Measurements from ENCODE around the gene RAPGEF4. TPM values are rescaled to one million over a fixed set of nuclear protein-coding genes. Genes with fewer than 3 reads are reported as not detected.

The RAPGEF4 gene
- total RNA-seq, 2 experiments from 2014 or later: 1.1 TPM

- H3K9me3 Mint-ChIP-seq: no peaks in the 10 kb centered on the region
- POLR2A ChIA-PET: no interaction called here
- no peak overlapping the region for H3K27ac Mint-ChIP-seq
- H3K27me3 Mint-ChIP-seq: no peaks in the 10 kb centered on the region
- no peaks in the 10 kb centered on the region for H3K36me3 Mint-ChIP-seq
- peaks cover 4% of the 10 kb centered on the region for H3K4me1 Mint-ChIP-seq
- DNase-seq (no peak), ATAC-seq (ENCODE audit: low read depth) (no peak)
- H3K4me3 Mint-ChIP-seq: no peak overlapping the region
Measured at GRCh38 chr2:172908275-172908674, 172.6 kb downstream of the RAPGEF4 start.

- no peak for ATAC-seq (ENCODE audit: low read depth)
- Mint-ChIP-seq H3K36me3 (no peaks in the 10 kb centered on the region), H3K9me3 (no peaks in the 10 kb centered on the region), H3K27ac (no peak overlapping the region), H3K4me1 (peaks cover 4% of the 10 kb centered on the region), H3K4me3 (no peak overlapping the region), H3K27me3 (no peaks in the 10 kb centered on the region)
- DNase-seq: no peak
- POLR2A ChIA-PET: no interaction called here
Measured at GRCh38 chr2:172909454-172909853, 173.8 kb downstream of the RAPGEF4 start.

- no peak for DNase-seq
- ATAC-seq (ENCODE audit: low read depth): no peak
- Mint-ChIP-seq H3K27me3 (no peaks in the 10 kb centered on the region), H3K4me3 (no peak overlapping the region), H3K9me3 (no peaks in the 10 kb centered on the region), H3K36me3 (no peaks in the 10 kb centered on the region), H3K27ac (no peak overlapping the region), H3K4me1 (no peaks in the 10 kb centered on the region)
- POLR2A ChIA-PET: no interaction called here
Measured at GRCh38 chr2:172912266-172912665, 176.6 kb downstream of the RAPGEF4 start.

GRCh38 chr2:172914341-172915008 is 178.8 kb downstream of the RAPGEF4 start:
- Mint-ChIP-seq H3K36me3 (no peaks in the 10 kb centered on the region), H3K27me3 (no peaks in the 10 kb centered on the region), H3K4me3 (no peak overlapping the region), H3K4me1 (no peaks in the 10 kb centered on the region), H3K27ac (no peak overlapping the region), H3K9me3 (no peaks in the 10 kb centered on the region)
- POLR2A ChIA-PET: no interaction called here
- no peak for DNase-seq
- no peak for ATAC-seq (ENCODE audit: low read depth)

GRCh38 chr2:172917716-172918115 is 182.1 kb downstream of the RAPGEF4 start:
- POLR2A ChIA-PET: no interaction called here
- Mint-ChIP-seq H3K4me1 (no peaks in the 10 kb centered on the region), H3K4me3 (no peak overlapping the region), H3K27me3 (no peaks in the 10 kb centered on the region), H3K27ac (no peak overlapping the region), H3K36me3 (no peaks in the 10 kb centered on the region), H3K9me3 (no peaks in the 10 kb centered on the region)
- ATAC-seq (ENCODE audit: low read depth) (no peak), DNase-seq (no peak)

- Mint-ChIP-seq H3K4me1 (no peaks in the 10 kb centered on the region), H3K27ac (no peak overlapping the region), H3K36me3 (no peaks in the 10 kb centered on the region), H3K4me3 (no peak overlapping the region), H3K9me3 (no peaks in the 10 kb centered on the region), H3K27me3 (no peaks in the 10 kb centered on the region)
- no peak for ATAC-seq (ENCODE audit: low read depth)
- POLR2A ChIA-PET: no interaction called here
- no peak for DNase-seq
Measured at GRCh38 chr2:172919732-172920131, 184.1 kb downstream of the RAPGEF4 start.

- DNase-seq (no peak), ATAC-seq (ENCODE audit: low read depth) (no peak)
- peaks cover 2% of the 10 kb centered on the region for H3K27me3 Mint-ChIP-seq
- H3K27ac Mint-ChIP-seq: no peak overlapping the region
- POLR2A ChIA-PET: no interaction called here
- no peaks in the 10 kb centered on the region for H3K36me3 Mint-ChIP-seq
- H3K4me1 Mint-ChIP-seq: no peaks in the 10 kb centered on the region
- H3K4me3 Mint-ChIP-seq: no peak overlapping the region
- no peaks in the 10 kb centered on the region for H3K9me3 Mint-ChIP-seq
Measured at GRCh38 chr2:172921532-172922236, 186.0 kb downstream of the RAPGEF4 start.

- Mint-ChIP-seq H3K4me1 (no peaks in the 10 kb centered on the region), H3K27ac (no peak overlapping the region), H3K4me3 (no peak overlapping the region), H3K36me3 (no peaks in the 10 kb centered on the region), H3K27me3 (peaks cover 3% of the 10 kb centered on the region), H3K9me3 (no peaks in the 10 kb centered on the region)
- POLR2A ChIA-PET: no interaction called here
- ATAC-seq (ENCODE audit: low read depth) (no peak), DNase-seq (no peak)
Measured at GRCh38 chr2:172922306-172922705, 186.7 kb downstream of the RAPGEF4 start.

GRCh38 chr2:172922815-172923214 is 187.2 kb downstream of the RAPGEF4 start:
- DNase-seq: no peak
- Mint-ChIP-seq H3K4me3 (no peak overlapping the region), H3K27ac (no peak overlapping the region), H3K9me3 (no peaks in the 10 kb centered on the region), H3K36me3 (no peaks in the 10 kb centered on the region), H3K27me3 (peaks cover 8% of the 10 kb centered on the region), H3K4me1 (no peaks in the 10 kb centered on the region)
- POLR2A ChIA-PET: no interaction called here
- no peak for ATAC-seq (ENCODE audit: low read depth)

GRCh38 chr2:172924097-172924660 is 188.5 kb downstream of the RAPGEF4 start:
- Mint-ChIP-seq H3K4me1 (no peaks in the 10 kb centered on the region), H3K27me3 (peaks cover 14% of the 10 kb centered on the region), H3K27ac (no peak overlapping the region), H3K9me3 (no peaks in the 10 kb centered on the region), H3K4me3 (no peak overlapping the region), H3K36me3 (no peaks in the 10 kb centered on the region)
- DNase-seq (no peak), ATAC-seq (ENCODE audit: low read depth) (no peak)
- POLR2A ChIA-PET: no interaction called here

GRCh38 chr2:172925600-172925999 is 190.0 kb downstream of the RAPGEF4 start:
- Mint-ChIP-seq H3K4me3 (no peak overlapping the region), H3K27ac (no peak overlapping the region), H3K4me1 (no peaks in the 10 kb centered on the region), H3K36me3 (no peaks in the 10 kb centered on the region), H3K27me3 (peaks cover 17% of the 10 kb centered on the region), H3K9me3 (no peaks in the 10 kb centered on the region)
- POLR2A ChIA-PET: no interaction called here
- no peak for ATAC-seq (ENCODE audit: low read depth)
- no peak for DNase-seq

GRCh38 chr2:172926785-172927640 is 191.4 kb downstream of the RAPGEF4 start:
- ATAC-seq (ENCODE audit: low read depth): no peak
- Mint-ChIP-seq H3K36me3 (no peaks in the 10 kb centered on the region), H3K4me1 (peaks cover 4% of the 10 kb centered on the region), H3K4me3 (no peak overlapping the region), H3K9me3 (no peaks in the 10 kb centered on the region), H3K27ac (no peak overlapping the region), H3K27me3 (peaks cover 17% of the 10 kb centered on the region)
- no peak for DNase-seq
- POLR2A ChIA-PET: no interaction called here

GRCh38 chr2:172927641-172928357 is 192.2 kb downstream of the RAPGEF4 start:
- no peak for ATAC-seq (ENCODE audit: low read depth)
- Mint-ChIP-seq H3K4me3 (no peak overlapping the region), H3K4me1 (peaks cover 4% of the 10 kb centered on the region), H3K27ac (no peak overlapping the region), H3K27me3 (peaks cover 17% of the 10 kb centered on the region), H3K9me3 (no peaks in the 10 kb centered on the region), H3K36me3 (no peaks in the 10 kb centered on the region)
- DNase-seq: no peak
- POLR2A ChIA-PET: no interaction called here

Data from activated naive CD8-positive, alpha-beta T cell treated with anti-CD3 and anti-CD28 coated beads, Interleukin-2, amount 10 ng/mL, durations not matched to agents 7 days and 5 days (primary cell).